SIG-M5 treated with dmso at 0.1 percent for 504 hours (cell line): ENCODE data around the gene IFI30.
"Not testable (repeated sequence)": the region's sequence is repeated elsewhere in the genome, so short reads cannot be mapped to it uniquely, and the experiment has no call there.

ENCODE experiments used
- DNase-seq: peaks from one replicate; lab custom pipeline; 2025; ENCODE audit not compliant: unreplicated experiment; lab: John Stamatoyannopoulos, UW

The IFI30 gene

GRCh38 chr19:18152442-18152816, 21.2 kb upstream of the IFI30 start:
- peak; percentile 99 for DNase-seq

- DNase-seq = peak; percentile 96
These were observed 20.6 kb upstream of the IFI30 start, which contains the start of gene PIK3R2 for GRCh38 chr19:18152817-18153555. Gene PIK3R2, plus strand, starts transcription at chr19:18153163. Its CDS starts 2,717 bp downstream, at chr19:18155880.

GRCh38 chr19:18153556-18154134, 20.0 kb upstream of the IFI30 start:
- no peak for DNase-seq

- no peak for DNase-seq
These were observed 18.2 kb upstream of the IFI30 start for GRCh38 chr19:18155095-18156087.

- DNase-seq = no peak
These were observed 17.3 kb upstream of the IFI30 start for GRCh38 chr19:18156268-18156667.

GRCh38 chr19:18156841-18157464, 16.7 kb upstream of the IFI30 start:
- DNase-seq = no peak

- DNase-seq = no peak
These were observed 16.0 kb upstream of the IFI30 start for GRCh38 chr19:18157465-18158063.

GRCh38 chr19:18158467-18158866, 15.1 kb upstream of the IFI30 start:
- no peak for DNase-seq

GRCh38 chr19:18159059-18159616, 14.5 kb upstream of the IFI30 start:
- DNase-seq = not testable (repeated sequence)

GRCh38 chr19:18159810-18160209, 13.8 kb upstream of the IFI30 start:
- DNase-seq = no peak

- no peak for DNase-seq
These were observed 13.1 kb upstream of the IFI30 start for GRCh38 chr19:18160493-18160970.

- DNase-seq = peak; percentile 53
These were observed 12.5 kb upstream of the IFI30 start for GRCh38 chr19:18160971-18161635.

- no peak for DNase-seq
These were observed 12.0 kb upstream of the IFI30 start for GRCh38 chr19:18161636-18162002.

- DNase-seq = no peak
These were observed 9.5 kb upstream of the IFI30 start for GRCh38 chr19:18164072-18164471.

- no peak for DNase-seq
These were observed 7.6 kb upstream of the IFI30 start for GRCh38 chr19:18165794-18166544.

GRCh38 chr19:18167011-18167410, 6.6 kb upstream of the IFI30 start:
- DNase-seq = no peak

- peak; percentile 28 for DNase-seq
These were observed 5.5 kb upstream of the IFI30 start for GRCh38 chr19:18167975-18168645.

GRCh38 chr19:18168673-18169381, 4.8 kb upstream of the IFI30 start:
- DNase-seq = no peak
